ENCODE data around the gene RAB3B.

RAB3B gene

GRCh38 chr1:51863384-51863783, 127.1 kb downstream of the RAB3B start:
- H3K4me3 ChIP-seq (ENCODE audit: insufficient read depth, low read depth, low read length, poor library complexity, severe bottlenecking): no peak overlapping the region
- no peak overlapping the region for H3K27ac ChIP-seq (ENCODE audit: insufficient read depth, low read length, poor library complexity, severe bottlenecking)
- no peaks in the 10 kb centered on the region for H3K27me3 ChIP-seq (replicated peaks; ENCODE audit: control insufficient read depth, insufficient read depth, low read length, poor library complexity, severe bottlenecking)

GRCh38 chr1:51861669-51862068, 128.8 kb downstream of the RAB3B start:
- H3K4me1 ChIP-seq (ENCODE audit: control insufficient read depth, insufficient read depth, low read length, poor library complexity, severe bottlenecking): no peaks in the 10 kb centered on the region
- DNase-seq: no peak
- no peak overlapping the region for H3K27ac ChIP-seq (ENCODE audit: insufficient read depth, low read length, poor library complexity, severe bottlenecking)
- no peaks in the 10 kb centered on the region for H3K27me3 ChIP-seq (replicated peaks; ENCODE audit: control insufficient read depth, insufficient read depth, low read length, poor library complexity, severe bottlenecking)
- H3K36me3 ChIP-seq (ENCODE audit: control insufficient read depth, insufficient read depth, low read length): no peaks in the 10 kb centered on the region
- H3K4me3 ChIP-seq (ENCODE audit: insufficient read depth, low read depth, low read length, poor library complexity, severe bottlenecking): no peak overlapping the region
- H3K9me3 ChIP-seq (ENCODE audit: control insufficient read depth, low read length): no peaks in the 10 kb centered on the region

More at GRCh38 chr1:51863384-51863783, 127.1 kb downstream of the RAB3B start:
- no peaks in the 10 kb centered on the region for H3K4me1 ChIP-seq (ENCODE audit: control insufficient read depth, insufficient read depth, low read length, poor library complexity, severe bottlenecking)
- no peaks in the 10 kb centered on the region for H3K9me3 ChIP-seq (ENCODE audit: control insufficient read depth, low read length)
- no peak for DNase-seq
- no peaks in the 10 kb centered on the region for H3K36me3 ChIP-seq (ENCODE audit: control insufficient read depth, insufficient read depth, low read length)

- no peaks in the 10 kb centered on the region for H3K4me1 ChIP-seq (ENCODE audit: control insufficient read depth, insufficient read depth, low read length, poor library complexity, severe bottlenecking)
- H3K4me3 ChIP-seq (ENCODE audit: insufficient read depth, low read depth, low read length, poor library complexity, severe bottlenecking): no peak overlapping the region
- no peaks in the 10 kb centered on the region for H3K36me3 ChIP-seq (ENCODE audit: control insufficient read depth, insufficient read depth, low read length)
- H3K9me3 ChIP-seq (ENCODE audit: control insufficient read depth, low read length): no peaks in the 10 kb centered on the region
- no peak overlapping the region for H3K27ac ChIP-seq (ENCODE audit: insufficient read depth, low read length, poor library complexity, severe bottlenecking)
- no peak for DNase-seq
- H3K27me3 ChIP-seq (replicated peaks; ENCODE audit: control insufficient read depth, insufficient read depth, low read length, poor library complexity, severe bottlenecking): no peaks in the 10 kb centered on the region
Measured at GRCh38 chr1:51859735-51860134, 130.8 kb downstream of the RAB3B start.

- Histone ChIP-seq H3K9me3 (ENCODE audit: control insufficient read depth, low read length) (no peaks in the 10 kb centered on the region), H3K4me3 (ENCODE audit: insufficient read depth, low read depth, low read length, poor library complexity, severe bottlenecking) (no peak overlapping the region), H3K4me1 (ENCODE audit: control insufficient read depth, insufficient read depth, low read length, poor library complexity, severe bottlenecking) (no peaks in the 10 kb centered on the region), H3K36me3 (ENCODE audit: control insufficient read depth, insufficient read depth, low read length) (no peaks in the 10 kb centered on the region), H3K27me3 (replicated peaks; ENCODE audit: control insufficient read depth, insufficient read depth, low read length, poor library complexity, severe bottlenecking) (no peaks in the 10 kb centered on the region), H3K27ac (ENCODE audit: insufficient read depth, low read length, poor library complexity, severe bottlenecking) (no peak overlapping the region)
- no peak for DNase-seq
Measured at GRCh38 chr1:51859333-51859732, 131.2 kb downstream of the RAB3B start.

GRCh38 chr1:51858892-51859291, 131.6 kb downstream of the RAB3B start:
- no peaks in the 10 kb centered on the region for H3K4me1 ChIP-seq (ENCODE audit: control insufficient read depth, insufficient read depth, low read length, poor library complexity, severe bottlenecking)
- no peak overlapping the region for H3K27ac ChIP-seq (ENCODE audit: insufficient read depth, low read length, poor library complexity, severe bottlenecking)
- DNase-seq: no peak

More at GRCh38 chr1:51858892-51859291, 131.6 kb downstream of the RAB3B start:
- no peaks in the 10 kb centered on the region for H3K9me3 ChIP-seq (ENCODE audit: control insufficient read depth, low read length)
- no peaks in the 10 kb centered on the region for H3K27me3 ChIP-seq (replicated peaks; ENCODE audit: control insufficient read depth, insufficient read depth, low read length, poor library complexity, severe bottlenecking)
- H3K36me3 ChIP-seq (ENCODE audit: control insufficient read depth, insufficient read depth, low read length): no peaks in the 10 kb centered on the region
- no peak overlapping the region for H3K4me3 ChIP-seq (ENCODE audit: insufficient read depth, low read depth, low read length, poor library complexity, severe bottlenecking)
